Fibroblast of lung (primary cell): ENCODE results near the gene JUNB. TPM values are rescaled to one million over a fixed set of nuclear protein-coding genes. Genes with fewer than 3 reads are reported as not detected.
A peak's percentile ranks its signal among the peaks of the same experiment; 100 is the strongest.

Source experiments
- DNase-seq, 2 donors: peaks; one replicate each; pipeline versions ENCODE4 v3.0.0 to v3.0.0-alpha.2; 2010; ENCODE audit warnings: low read depth in 2 of 2
- H2AFZ ChIP-seq: 2 replicates; pipeline ENCODE4 v1.5.1; 2012; ENCODE audit warnings: low read length, control low read depth, inconsistent platforms
- H3K27ac ChIP-seq: 2 replicates; pipeline ENCODE4 v1.5.1; 2011; ENCODE audit warnings: low read length, control low read depth; ENCODE audit not compliant: insufficient read depth
- H3K27me3 ChIP-seq: 2 replicates; pipeline ENCODE4 v1.5.1; 2011; ENCODE audit warnings: mild to moderate bottlenecking, low read length; ENCODE audit not compliant: control insufficient read depth, insufficient read depth
- H3K36me3 ChIP-seq: 2 replicates; pipeline ENCODE4 v1.5.1; 2011; ENCODE audit warnings: low read length; ENCODE audit not compliant: control insufficient read depth, insufficient read depth
- H3K4me1 ChIP-seq: 2 replicates; pipeline ENCODE4 v1.5.1; 2011; ENCODE audit warnings: low read length; ENCODE audit not compliant: control insufficient read depth, insufficient read depth; ENCODE audit errors: extremely low read depth
- H3K4me2 ChIP-seq: 2 replicates; pipeline ENCODE4 v1.5.1; 2011; ENCODE audit warnings: low read length, control low read depth; ENCODE audit not compliant: insufficient read depth; ENCODE audit errors: extremely low read depth
- H3K4me3 ChIP-seq, 4 experiments: fragments of 200-600 bp in 1 of 4; sonication (generic) in 1 of 4; replicated peaks in 1 of 4; 2 replicates each; pipeline ENCODE4 v1.5.1; 2011 to 2016; ENCODE audit warnings: low read length in 4 of 4, low read depth in 3 of 4, mild to moderate bottlenecking in 3 of 4, control low read depth in 2 of 4, inconsistent platforms in 1 of 4, mixed read lengths in 1 of 4; ENCODE audit not compliant: insufficient read depth in 1 of 4; ENCODE audit errors: control extremely low read depth in 1 of 4
- H3K79me2 ChIP-seq: 2 replicates; pipeline ENCODE4 v1.5.1; 2012; ENCODE audit warnings: mild to moderate bottlenecking, low read length, inconsistent platforms; ENCODE audit not compliant: control insufficient read depth, insufficient read depth
- H3K9ac ChIP-seq: 2 replicates; pipeline ENCODE4 v1.5.1; 2011; ENCODE audit warnings: mild to moderate bottlenecking, low read length, control low read depth; ENCODE audit not compliant: insufficient read depth
- H3K9me3 ChIP-seq: 2 replicates; pipeline ENCODE4 v1.5.1; 2012; ENCODE audit warnings: low read depth, low read length; ENCODE audit not compliant: control insufficient read depth, insufficient read depth
- H4K20me1 ChIP-seq: 2 replicates; pipeline ENCODE4 v1.5.1; 2011; ENCODE audit warnings: low read length; ENCODE audit not compliant: control insufficient read depth, insufficient read depth; ENCODE audit errors: extremely low read depth
- CTCF ChIP-seq, 2 donors: IDR thresholded peaks in 1 of 2; conservative IDR thresholded peaks in 1 of 2; 1 replicate in 1 of 2; 2 replicates in 1 of 2; pipeline ENCODE4 v1.5.1; 2011 to 2012; ENCODE audit warnings: low read length in 2 of 2, control low read depth in 1 of 2, inconsistent platforms in 1 of 2, low read depth in 1 of 2, mild to moderate bottlenecking in 1 of 2
- EZH2 ChIP-seq: IDR thresholded peaks from 2 replicates; pipeline ENCODE4 v1.5.1; 2012; ENCODE audit warnings: low read length, control low read depth, mild to moderate bottlenecking; ENCODE audit errors: missing control alignments
- polyA plus RNA-seq, 2 donors: library from polyadenylated mRNA; depleted of rRNA in 1 of 2; stranded (reverse) in 1 of 2; unstranded in 1 of 2; fragments of >200 nt; gene quantifications; 2 replicates each; pipeline ENCODE4 v1.2.1, GENCODE V29; 2011 to 2012; ENCODE audit warnings: missing spikeins in 1 of 2
- total RNA-seq: library from RNA; depleted of rRNA; stranded (reverse); fragments of >200 nt; gene quantifications from 2 replicates; pipeline ENCODE4 v1.2.1, GENCODE V29; 2014

The JUNB gene
- total and polyA plus RNA-seq, 2 donors (not counting 1 experiment from before 2014, with no cell fraction given) = 20.2 to 108 TPM

GRCh38 chr19:12838182-12838885 is 47.0 kb downstream of the JUNB start, which contains the start of gene MAST1:
Gene MAST1 (plus strand): TSS chr19:12838515. CDS start chr19:12838573, 58 bp downstream.
- peaks cover 66% of the 10 kb centered on the region for H3K27me3 ChIP-seq
- no peak within 1 kb of the TSS for H2AFZ ChIP-seq
- no peaks in the 10 kb centered on the region for H3K9me3 ChIP-seq
- H3K79me2 ChIP-seq = no peaks in the 10 kb centered on the region
- H3K4me2 ChIP-seq = peak within 1 kb of the TSS; percentile 35
- no peak within 1 kb of the TSS for H3K27ac ChIP-seq
- H4K20me1 ChIP-seq = no peaks in the 10 kb centered on the region
- H3K36me3 ChIP-seq = no peaks in the 10 kb centered on the region
- TF ChIP-seq EZH2 (peak; percentile 87), CTCF (conservative IDR thresholded peaks at IDR 0.05 in 1 of 2, IDR thresholded peaks at IDR 0.05 in 1 of 2; ENCODE audit: low read depth in 1 of 2, low read length in 2 of 2) (no peak)
- H3K4me1 ChIP-seq = peaks cover 3% of the 10 kb centered on the region
- H3K9ac ChIP-seq = no peak within 1 kb of the TSS
- H3K4me3 ChIP-seq = peak within 1 kb of the TSS in 2 of 4 experiments; percentile 16 to 28
- DNase-seq = no peak

- DNase-seq = no peak
- H3K9me3 ChIP-seq = no peaks in the 10 kb centered on the region
- H3K36me3 ChIP-seq = no peaks in the 10 kb centered on the region
- peaks cover 64% of the 10 kb centered on the region for H3K27me3 ChIP-seq
- no peak overlapping the region for H3K4me2 ChIP-seq
- no peak overlapping the region for H3K9ac ChIP-seq
- no peak overlapping the region for H3K27ac ChIP-seq
- H2AFZ ChIP-seq = no peak overlapping the region
- no peaks in the 10 kb centered on the region for H4K20me1 ChIP-seq
- peaks cover 3% of the 10 kb centered on the region for H3K4me1 ChIP-seq
- H3K4me3 ChIP-seq = no peak overlapping the region
- H3K79me2 ChIP-seq = no peaks in the 10 kb centered on the region
- TF ChIP-seq EZH2 (peak; percentile 89), CTCF (conservative IDR thresholded peaks at IDR 0.05 in 1 of 2, IDR thresholded peaks at IDR 0.05 in 1 of 2; ENCODE audit: low read depth in 1 of 2, low read length in 2 of 2) (no peak)
Observed at GRCh38 chr19:12838886-12839756, 47.8 kb downstream of the JUNB start.
